Measurements from ENCODE around the gene AXIN1. TPM values are rescaled to one million over a fixed set of nuclear protein-coding genes. Genes with fewer than 3 reads are reported as not detected.

Gene AXIN1
- total and polyA plus RNA-seq, 9 of the 15 experiments (the other 6 are each of a cell fraction or from before 2014, with no cell fraction given), result 0.42 to 58.0 (median 25.9) TPM

DNA sequence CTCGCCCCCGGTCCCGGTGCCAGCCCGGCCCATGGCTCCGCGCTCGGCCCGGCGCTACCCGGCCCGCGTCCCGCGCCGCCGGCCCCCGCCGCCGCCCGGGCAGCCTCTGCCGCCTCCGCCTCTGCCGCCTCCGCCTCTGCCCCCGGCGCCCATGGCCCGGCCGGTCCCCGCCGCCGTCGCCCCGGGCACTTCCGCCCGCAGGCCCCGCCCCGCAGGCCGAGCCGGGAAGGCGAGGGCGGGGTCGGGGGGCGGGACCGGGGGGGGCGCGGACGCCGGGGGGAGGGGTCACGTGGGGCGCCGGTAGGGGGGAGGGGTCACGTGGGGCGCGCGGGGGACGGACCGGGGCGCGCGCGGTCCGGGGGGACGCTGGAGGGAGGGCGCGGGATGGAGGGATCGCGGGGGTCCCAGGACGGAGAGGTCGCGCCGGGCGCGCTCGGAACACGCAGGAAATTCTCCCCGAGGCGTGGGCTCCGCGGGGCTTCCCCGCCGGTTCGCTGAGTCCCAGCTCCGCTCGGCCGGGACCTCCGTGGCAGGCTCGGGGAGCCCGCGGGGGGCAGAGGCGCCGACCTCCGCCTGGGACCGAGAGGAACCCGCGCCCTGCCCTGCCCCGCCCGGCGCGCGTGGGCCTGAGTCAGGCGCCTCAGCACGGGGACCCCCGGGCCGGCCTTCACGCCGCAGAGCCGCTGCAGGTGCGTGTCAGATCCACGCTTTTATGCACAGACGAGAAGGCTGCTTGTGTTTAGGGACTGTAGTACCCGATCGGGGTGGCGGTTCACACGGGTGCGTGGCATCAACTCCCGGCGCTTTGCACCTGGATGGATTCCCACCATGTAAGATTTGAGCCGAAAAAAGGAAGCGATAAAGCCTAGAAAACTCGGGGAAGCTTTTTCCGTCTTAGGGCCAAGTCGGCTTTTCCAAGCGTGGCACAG is 29.5 kb upstream of the AXIN1 start, which contains the start of gene PGAP6 (continued):
- TF ChIP-seq NR2C2 (CRISPR knock-in tag; IDR thresholded peaks at IDR 0.05) (no peak), NR2C2 (tag; IDR thresholded peaks at IDR 0.05) (peak; percentile 48; the same call in 1 of the 2 replicates), SAFB (IDR thresholded peaks at IDR 0.05; ENCODE audit: borderline replicate concordance, low read depth, low read length) (peak; percentile 91), HEY1 (CRISPR knock-in tag; IDR thresholded peaks at IDR 0.05; ENCODE audit: borderline replicate concordance) (no peak), NR2C1 (IDR thresholded peaks at IDR 0.05) (no peak), NR2C1 (tag; IDR thresholded peaks at IDR 0.05) (no peak), PHB2 (IDR thresholded peaks at IDR 0.05; ENCODE audit: low read depth) (no peak), CCNT2 (IDR thresholded peaks at IDR 0.05; ENCODE audit: borderline replicate concordance, extremely low read depth, insufficient read length, low read depth, low read length) (peak; percentile 32), EP400 (IDR thresholded peaks at IDR 0.05) (no peak), CHD4 (IDR thresholded peaks at IDR 0.05; ENCODE audit: insufficient read depth, insufficient replicate concordance, low read depth, low read length, poor library complexity, severe bottlenecking) (peak; percentile 42), MEF2A (IDR thresholded peaks at IDR 0.05; ENCODE audit: control insufficient read depth, low read depth, low read length) (no peak)
- TF ChIP-seq, protein P1, sequence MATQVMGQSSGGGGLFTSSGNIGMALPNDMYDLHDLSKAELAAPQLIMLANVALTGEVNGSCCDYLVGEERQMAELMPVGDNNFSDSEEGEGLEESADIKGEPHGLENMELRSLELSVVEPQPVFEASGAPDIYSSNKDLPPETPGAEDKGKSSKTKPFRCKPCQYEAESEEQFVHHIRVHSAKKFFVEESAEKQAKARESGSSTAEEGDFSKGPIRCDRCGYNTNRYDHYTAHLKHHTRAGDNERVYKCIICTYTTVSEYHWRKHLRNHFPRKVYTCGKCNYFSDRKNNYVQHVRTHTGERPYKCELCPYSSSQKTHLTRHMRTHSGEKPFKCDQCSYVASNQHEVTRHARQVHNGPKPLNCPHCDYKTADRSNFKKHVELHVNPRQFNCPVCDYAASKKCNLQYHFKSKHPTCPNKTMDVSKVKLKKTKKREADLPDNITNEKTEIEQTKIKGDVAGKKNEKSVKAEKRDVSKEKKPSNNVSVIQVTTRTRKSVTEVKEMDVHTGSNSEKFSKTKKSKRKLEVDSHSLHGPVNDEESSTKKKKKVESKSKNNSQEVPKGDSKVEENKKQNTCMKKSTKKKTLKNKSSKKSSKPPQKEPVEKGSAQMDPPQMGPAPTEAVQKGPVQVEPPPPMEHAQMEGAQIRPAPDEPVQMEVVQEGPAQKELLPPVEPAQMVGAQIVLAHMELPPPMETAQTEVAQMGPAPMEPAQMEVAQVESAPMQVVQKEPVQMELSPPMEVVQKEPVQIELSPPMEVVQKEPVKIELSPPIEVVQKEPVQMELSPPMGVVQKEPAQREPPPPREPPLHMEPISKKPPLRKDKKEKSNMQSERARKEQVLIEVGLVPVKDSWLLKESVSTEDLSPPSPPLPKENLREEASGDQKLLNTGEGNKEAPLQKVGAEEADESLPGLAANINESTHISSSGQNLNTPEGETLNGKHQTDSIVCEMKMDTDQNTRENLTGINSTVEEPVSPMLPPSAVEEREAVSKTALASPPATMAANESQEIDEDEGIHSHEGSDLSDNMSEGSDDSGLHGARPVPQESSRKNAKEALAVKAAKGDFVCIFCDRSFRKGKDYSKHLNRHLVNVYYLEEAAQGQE (IDR thresholded peaks at IDR 0.05; ENCODE audit: borderline replicate concordance), result no peak
- TF ChIP-seq, protein P1 (CRISPR knock-in tag; IDR thresholded peaks at IDR 0.05; ENCODE audit: low read depth), result 0 out of 2 replicates have a peak, but pooled peaks have one; percentile 32
- TF ChIP-seq, protein P2, sequence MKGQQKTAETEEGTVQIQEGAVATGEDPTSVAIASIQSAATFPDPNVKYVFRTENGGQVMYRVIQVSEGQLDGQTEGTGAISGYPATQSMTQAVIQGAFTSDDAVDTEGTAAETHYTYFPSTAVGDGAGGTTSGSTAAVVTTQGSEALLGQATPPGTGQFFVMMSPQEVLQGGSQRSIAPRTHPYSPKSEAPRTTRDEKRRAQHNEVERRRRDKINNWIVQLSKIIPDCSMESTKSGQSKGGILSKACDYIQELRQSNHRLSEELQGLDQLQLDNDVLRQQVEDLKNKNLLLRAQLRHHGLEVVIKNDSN (CRISPR knock-in tag; IDR thresholded peaks at IDR 0.05), result peak; percentile 51
- TF ChIP-seq, protein P3, sequence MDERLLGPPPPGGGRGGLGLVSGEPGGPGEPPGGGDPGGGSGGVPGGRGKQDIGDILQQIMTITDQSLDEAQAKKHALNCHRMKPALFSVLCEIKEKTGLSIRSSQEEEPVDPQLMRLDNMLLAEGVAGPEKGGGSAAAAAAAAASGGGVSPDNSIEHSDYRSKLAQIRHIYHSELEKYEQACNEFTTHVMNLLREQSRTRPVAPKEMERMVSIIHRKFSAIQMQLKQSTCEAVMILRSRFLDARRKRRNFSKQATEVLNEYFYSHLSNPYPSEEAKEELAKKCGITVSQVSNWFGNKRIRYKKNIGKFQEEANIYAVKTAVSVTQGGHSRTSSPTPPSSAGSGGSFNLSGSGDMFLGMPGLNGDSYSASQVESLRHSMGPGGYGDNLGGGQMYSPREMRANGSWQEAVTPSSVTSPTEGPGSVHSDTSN (CRISPR knock-in tag; IDR thresholded peaks at IDR 0.05; ENCODE audit: low read depth), result no peak
- TF ChIP-seq, protein P3 (tag; conservative IDR thresholded peaks at IDR 0.05; ENCODE audit: low read depth), result no peak

All from K562 (cell line).